GM12878 (cell line): Measurements from ENCODE around the gene CD177. TPM values are rescaled to one million over a fixed set of nuclear protein-coding genes. Genes with fewer than 3 reads are reported as not detected.

Experiments
- ATAC-seq: fragments of 200-7000 bp; cut with Tn5 transposase; 3 replicates; pipeline ENCODE4 v1.9.1; 2020; ENCODE audit warnings: mild to moderate bottlenecking, moderate library complexity
- BruUV-seq: library from RNA; stranded (reverse); fragments of 400-500 nt; replicated peaks from 2 replicates; lab custom pipeline; 2021; lab: Mats Ljungman, UMichigan
- CTCF ChIA-PET: fragments of 300-600 bp; sonication (Branson Sonifier 250); formaldehyde crosslinking; extraction: SDS; loops from one replicate; lab custom pipeline; 2021; ENCODE audit warnings: inconsistent platforms; lab: Yijun Ruan, JAX
- POLR2A ChIA-PET: fragments of 350-600 bp; formaldehyde crosslinking; extraction: SDS; loops from one replicate; lab custom pipeline; 2021; ENCODE audit warnings: inconsistent platforms; lab: Charles Lee
- RAD21 ChIA-PET: fragments of 300-600 bp; sonication (Branson Sonifier 250); formaldehyde crosslinking; loops from one replicate; lab custom pipeline; 2023; ENCODE audit warnings: antibody characterized with exemption; ENCODE audit not compliant: unreplicated experiment; lab: Charles Lee
- SMC1A ChIA-PET: fragments of 300-600 bp; sonication (Branson Sonifier 250); formaldehyde crosslinking; loops from one replicate; lab custom pipeline; 2023; ENCODE audit not compliant: unreplicated experiment, uncharacterized antibody; lab: Charles Lee
- DNase-seq: peaks from one replicate; pipeline ENCODE4 v3.0.0-alpha.2; 2011; ENCODE audit warnings: low read depth, low spot score
- FAIRE-seq: peaks from 3 replicates; lab custom pipeline; 2011; peaks lifted over from hg19 to GRCh38; lab: Jason Lieb, UNC
- H2AFZ ChIP-seq: 2 replicates; pipeline ENCODE4 v1.6.0; 2011; ENCODE audit warnings: low read depth, low read length, control low read depth; ENCODE audit not compliant: control insufficient read depth
- H3K27ac ChIP-seq: 2 replicates; pipeline ENCODE4 v1.5.1; 2011; ENCODE audit warnings: control low read depth; ENCODE audit not compliant: control insufficient read depth, insufficient read depth
- H3K27me3 ChIP-seq, 2 experiments: replicated peaks in 1 of 2; 2 replicates each; pipeline versions ENCODE4 v1.6.0 to v1.6.1; 2011; ENCODE audit warnings: low read length in 1 of 2; ENCODE audit not compliant: control insufficient read depth in 2 of 2, insufficient read depth in 2 of 2
- H3K36me3 ChIP-seq, 2 experiments: 2 replicates each; pipeline ENCODE4 v1.5.1; 2011; ENCODE audit warnings: low read length in 1 of 2; ENCODE audit not compliant: control insufficient read depth in 2 of 2, insufficient read depth in 2 of 2
- H3K4me1 ChIP-seq: 2 replicates; pipeline ENCODE4 v1.6.1; 2011; ENCODE audit warnings: mild to moderate bottlenecking, low read length, moderate library complexity, mixed read lengths; ENCODE audit not compliant: control insufficient read depth, insufficient read depth
- H3K4me2 ChIP-seq: 2 replicates; pipeline ENCODE4 v1.6.0; 2011; ENCODE audit warnings: control low read depth; ENCODE audit not compliant: control insufficient read depth, insufficient read depth
- H3K4me3 ChIP-seq: fragments of 200-600 bp; sonication (generic); 2 replicates; pipeline ENCODE4 v1.5.1; 2016
- H3K79me2 ChIP-seq: 2 replicates; pipeline ENCODE4 v1.6.0; 2011; ENCODE audit warnings: low read length; ENCODE audit not compliant: control insufficient read depth, insufficient read depth
- H3K9ac ChIP-seq: 2 replicates; pipeline ENCODE4 v1.8.0; 2011; ENCODE audit warnings: low read length, control low read depth, mixed read lengths; ENCODE audit not compliant: control insufficient read depth, insufficient read depth
- H3K9me3 ChIP-seq: replicated peaks from 3 replicates; pipeline ENCODE4 v1.5.1; 2011; ENCODE audit warnings: mild to moderate bottlenecking, low read length; ENCODE audit not compliant: control insufficient read depth, insufficient read depth
- H4K20me1 ChIP-seq: 2 replicates; pipeline ENCODE4 v1.6.0; 2011; ENCODE audit not compliant: control insufficient read depth, insufficient read depth
- EED ChIP-seq: sonication (generic); IDR thresholded peaks from 2 replicates; pipeline ENCODE4 v1.6.1; 2016; ENCODE audit warnings: antibody characterized with exemption, low read depth
- IRF5 ChIP-seq: fragments of 450-650 bp; IDR thresholded peaks from 2 replicates; pipeline ENCODE4 v1.6.1; 2017; ENCODE audit warnings: borderline replicate concordance
- MAX ChIP-seq: IDR thresholded peaks from 2 replicates; pipeline ENCODE4 v1.6.1; 2012; ENCODE audit warnings: low read depth, low read length, improper control_type of control experiment
- MEF2B ChIP-seq: fragments of 450-650 bp; IDR thresholded peaks from 2 replicates; pipeline ENCODE4 v1.6.1; 2018; ENCODE audit warnings: mild to moderate bottlenecking, moderate library complexity; ENCODE audit not compliant: partially characterized antibody, poor library complexity, severe bottlenecking
- POLR2AphosphoS2 ChIP-seq: IDR thresholded peaks from 2 replicates; pipeline ENCODE4 v1.6.1; 2011; ENCODE audit warnings: low read depth, mild to moderate bottlenecking, low read length, improper control_type of control experiment, moderate library complexity
- USF2 ChIP-seq: IDR thresholded peaks from 2 replicates; pipeline ENCODE4 v1.6.1; 2011; ENCODE audit warnings: low read depth, low read length, improper control_type of control experiment, borderline replicate concordance
- ZBED1 ChIP-seq: IDR thresholded peaks from 2 replicates; pipeline ENCODE4 v1.6.1; 2016; ENCODE audit warnings: borderline replicate concordance
- ZNF274 ChIP-seq: IDR thresholded peaks from one replicate; pipeline ENCODE4 v1.8.0; 2011; ENCODE audit not compliant: insufficient read length, insufficient read depth
- WGBS: methylation state at CpG from one replicate; pipeline ENCODE4 v1.1.6; 2016; ENCODE audit warnings: low lambda C conversion rate; ENCODE audit not compliant: insufficient replicate concordance, insufficient coverage; ENCODE audit errors: missing lambda C conversion rate; 5-methylcytosine and 5-hydroxymethylcytosine counted together
- in situ Hi-C: fragments of 300-500 bp; cut with MboI; formaldehyde crosslinking; loops from 9 replicates; pipeline ENCODE4 v1.14.3; 2018; ENCODE audit warnings: mixed read lengths
- intact Hi-C: fragments of 100-400 bp; cut with micrococcal nuclease; formaldehyde crosslinking; loops from one replicate; pipeline ENCODE4 v1.14.2; 2022; ENCODE audit not compliant: unreplicated experiment
- polyA plus RNA-seq, 11 experiments: library from polyadenylated mRNA; depleted of rRNA in 4 of 11; unstranded in 6 of 11; stranded (reverse) in 5 of 11; fragments of >200 nt; fragmentation: Nextera tagmentation in 4 of 11; fragmentation: Illumina TruSeq in 1 of 11; extraction: Ambion mirVana in 4 of 11; extraction: Trizol in 1 of 11; gene quantifications; 1 replicate in 1 of 11; 2 replicates in 10 of 11; pipeline versions ENCODE4 v1.2.1 to v1.2.3, GENCODE V29; 2011 to 2016; ENCODE audit warnings: inconsistent platforms in 2 of 11, missing spikeins in 2 of 11, low read depth in 1 of 11
- total RNA-seq, 4 experiments: library from RNA; depleted of rRNA in 3 of 4; stranded (reverse); fragments of >200 nt in 3 of 4; fragmentation: Illumina TruSeq in 1 of 4; extraction: Trizol in 1 of 4; gene quantifications; 2 replicates each; pipeline versions ENCODE4 v1.2.1 to v1.2.3, GENCODE V29; 2013 to 2021

CD177 gene
- total and polyA plus RNA-seq, 10 of the 15 experiments (the other 5 are each of a cell fraction or from before 2014, with no cell fraction given): not detected

- Histone ChIP-seq H2AFZ (no peak overlapping the region), H3K4me2 (no peak overlapping the region), H4K20me1 (no peaks in the 10 kb centered on the region), H3K79me2 (no peaks in the 10 kb centered on the region), H3K4me3 (no peak overlapping the region), H3K27ac (no peak overlapping the region), H3K4me1 (no peaks in the 10 kb centered on the region), H3K27me3 (no peaks in the 10 kb centered on the region), H3K9me3 (no peaks in the 10 kb centered on the region), H3K36me3 (no peaks in the 10 kb centered on the region), H3K9ac (no peak overlapping the region)
- no peak for DNase-seq
- ChIA-PET RAD21 (no interaction called here), SMC1A (no interaction called here), POLR2A (no interaction called here), CTCF (no interaction called here)
- BruUV-seq: no TSS peak
- intact Hi-C loops: no loop called here
- 47% methylated on average over 8 of the region's 8 CpGs for WGBS
- FAIRE-seq: no peak
- in situ Hi-C loops: no loop called here
- ATAC-seq: no peak
- TF ChIP-seq ZNF274: no peak
- no peak for TF ChIP-seq USF2
- TF ChIP-seq IRF5: no peak
- no peak for TF ChIP-seq POLR2AphosphoS2
- no peak for TF ChIP-seq EED
- TF ChIP-seq MEF2B: no peak
- TF ChIP-seq ZBED1: no peak
- no peak for TF ChIP-seq MAX
These were observed 8.7 kb downstream of the CD177 start for GRCh38 chr19:43362179-43362578.
